HepG2 (cell line): Measurements from ENCODE around the gene DOC2A. TPM values are rescaled to one million over a fixed set of nuclear protein-coding genes. Genes with fewer than 3 reads are reported as not detected.

ENCODE experiments used
- CREB1 ChIP-seq, 2 experiments: fragments of 450-650 bp in 1 of 2; IDR thresholded peaks; 2 replicates each; pipeline ENCODE4 v1.6.1; 2016 to 2017; ENCODE audit warnings: control low read depth in 1 of 2, mild to moderate bottlenecking in 1 of 2, missing compliant biosample characterization in 1 of 2, missing genetic modification characterization in 1 of 2
- KAT2B ChIP-seq: fragments of 150-350 bp; IDR thresholded peaks from 2 replicates; pipeline ENCODE4 v1.6.1; 2014; ENCODE audit warnings: low read depth, low read length, borderline replicate concordance
- MAFK ChIP-seq, 2 experiments: IDR thresholded peaks in 1 of 2; conservative IDR thresholded peaks in 1 of 2; 2 replicates each; pipeline ENCODE4 v1.6.1; 2011; ENCODE audit warnings: improper control_type of control experiment in 2 of 2, low read length in 2 of 2
- MNT ChIP-seq: fragments of 450-650 bp; IDR thresholded peaks from 2 replicates; pipeline ENCODE4 v1.6.1; 2016
- NCOA2 ChIP-seq: sonication (generic); formaldehyde crosslinking; IDR thresholded peaks from 2 replicates; pipeline ENCODE4 v1.8.0; 2022; ENCODE audit warnings: inconsistent platforms
- NCOA5 ChIP-seq: sonication (generic); formaldehyde crosslinking; IDR thresholded peaks from 2 replicates; pipeline ENCODE4 v1.4.0; 2020; ENCODE audit warnings: missing genetic modification reagents
- NFATC3 ChIP-seq: sonication (generic); formaldehyde crosslinking; IDR thresholded peaks from 2 replicates; pipeline ENCODE4 v1.5.1; 2020; ENCODE audit warnings: mild to moderate bottlenecking, missing genetic modification reagents
- SMAD9 ChIP-seq: sonication (generic); formaldehyde crosslinking; IDR thresholded peaks from 2 replicates; pipeline ENCODE4 v1.5.1; 2020; ENCODE audit warnings: mild to moderate bottlenecking, missing genetic modification reagents
- SP140L ChIP-seq: sonication (generic); formaldehyde crosslinking; IDR thresholded peaks from 2 replicates; pipeline ENCODE4 v1.4.0; 2020; ENCODE audit warnings: missing genetic modification reagents, borderline replicate concordance
- SPEN ChIP-seq: sonication (generic); formaldehyde crosslinking; IDR thresholded peaks from 2 replicates; pipeline ENCODE4 v1.5.1; 2020; ENCODE audit warnings: low read depth, mild to moderate bottlenecking, missing genetic modification reagents
- STAG1 ChIP-seq: sonication (generic); formaldehyde crosslinking; IDR thresholded peaks from 2 replicates; pipeline ENCODE4 v1.4.0; 2020; ENCODE audit warnings: missing genetic modification reagents
- TCF7L2 ChIP-seq: IDR thresholded peaks from 2 replicates; pipeline ENCODE4 v1.6.1; 2011; ENCODE audit warnings: mild to moderate bottlenecking, low read depth, low read length, moderate library complexity
- THAP7 ChIP-seq: sonication (generic); formaldehyde crosslinking; IDR thresholded peaks from 2 replicates; pipeline ENCODE4 v1.8.1; 2023; ENCODE audit warnings: mild to moderate bottlenecking, missing genetic modification reagents
- WIZ ChIP-seq: sonication (generic); formaldehyde crosslinking; IDR thresholded peaks from 2 replicates; pipeline ENCODE4 v1.5.1; 2020; ENCODE audit warnings: mild to moderate bottlenecking, missing genetic modification reagents
- ZBTB1 ChIP-seq: sonication (generic); formaldehyde crosslinking; IDR thresholded peaks from 2 replicates; pipeline ENCODE4 v1.4.0; 2020; ENCODE audit warnings: missing genetic modification reagents, borderline replicate concordance
- ZBTB21 ChIP-seq: sonication (generic); formaldehyde crosslinking; IDR thresholded peaks from 2 replicates; pipeline ENCODE4 v1.4.0; 2020; ENCODE audit warnings: missing genetic modification reagents
- ZFP36L1 ChIP-seq: sonication (generic); formaldehyde crosslinking; IDR thresholded peaks from 2 replicates; pipeline ENCODE4 v1.8.0; 2022; ENCODE audit warnings: mild to moderate bottlenecking, missing genetic modification reagents, moderate library complexity
- ZNF136 ChIP-seq: sonication (generic); formaldehyde crosslinking; IDR thresholded peaks from 2 replicates; pipeline ENCODE4 v1.8.1; 2022; ENCODE audit warnings: low read depth, mild to moderate bottlenecking, moderate library complexity, missing genetic modification reagents
- ZNF44 ChIP-seq: sonication (generic); formaldehyde crosslinking; IDR thresholded peaks from 2 replicates; pipeline ENCODE4 v1.5.1; 2020; ENCODE audit warnings: mild to moderate bottlenecking, missing genetic modification reagents
- ZNF782 ChIP-seq: sonication (generic); formaldehyde crosslinking; IDR thresholded peaks from 2 replicates; pipeline ENCODE4 v1.4.0; 2020; ENCODE audit warnings: missing genetic modification reagents, mild to moderate bottlenecking, borderline replicate concordance
- ZNF841 ChIP-seq: sonication (generic); formaldehyde crosslinking; IDR thresholded peaks from 2 replicates; pipeline ENCODE4 v1.8.1; 2023; ENCODE audit warnings: missing genetic modification reagents, borderline replicate concordance
- polyA plus RNA-seq, 8 experiments: library from polyadenylated mRNA; depleted of rRNA in 3 of 8; stranded (reverse) in 7 of 8; unstranded in 1 of 8; fragments of >200 nt; fragmentation: Illumina TruSeq in 4 of 8; extraction: Trizol in 4 of 8; gene quantifications; 2 replicates each; pipeline versions ENCODE4 v1.2.1 to v1.2.3, GENCODE V29; 2011 to 2016; ENCODE audit warnings: low read depth in 4 of 8, missing spikeins in 1 of 8, mixed read lengths in 1 of 8; ENCODE audit not compliant: insufficient read depth in 1 of 8
- total RNA-seq, 5 experiments: library from RNA; depleted of rRNA; stranded (reverse); fragments of >200 nt; fragmentation: Illumina TruSeq; extraction: Trizol; gene quantifications; 2 replicates each; pipeline ENCODE4 v1.2.3, GENCODE V29; 2016; ENCODE audit warnings: low read depth in 1 of 5
- TF ChIP-seq, protein P1 (sequence below): sonication (generic); formaldehyde crosslinking; IDR thresholded peaks from 2 replicates; pipeline ENCODE4 v1.5.1; 2020; ENCODE audit warnings: missing genetic modification reagents, mild to moderate bottlenecking, borderline replicate concordance
- TF ChIP-seq, protein P2 (sequence below): sonication (generic); formaldehyde crosslinking; IDR thresholded peaks from 2 replicates; pipeline ENCODE4 v1.5.0; 2020; ENCODE audit warnings: missing genetic modification reagents, mild to moderate bottlenecking, borderline replicate concordance
- TF ChIP-seq, protein P3 (sequence below): IDR thresholded peaks from 2 replicates; pipeline ENCODE4 v1.6.1; 2018; ENCODE audit warnings: missing genetic modification reagents, mild to moderate bottlenecking, missing compliant biosample characterization

DOC2A gene
- total and polyA plus RNA-seq, 2 of the 13 experiments (the other 11 are each of a cell fraction or from before 2014, with no cell fraction given), result 0.15 to 0.55 TPM

- TF ChIP-seq, protein P1, sequence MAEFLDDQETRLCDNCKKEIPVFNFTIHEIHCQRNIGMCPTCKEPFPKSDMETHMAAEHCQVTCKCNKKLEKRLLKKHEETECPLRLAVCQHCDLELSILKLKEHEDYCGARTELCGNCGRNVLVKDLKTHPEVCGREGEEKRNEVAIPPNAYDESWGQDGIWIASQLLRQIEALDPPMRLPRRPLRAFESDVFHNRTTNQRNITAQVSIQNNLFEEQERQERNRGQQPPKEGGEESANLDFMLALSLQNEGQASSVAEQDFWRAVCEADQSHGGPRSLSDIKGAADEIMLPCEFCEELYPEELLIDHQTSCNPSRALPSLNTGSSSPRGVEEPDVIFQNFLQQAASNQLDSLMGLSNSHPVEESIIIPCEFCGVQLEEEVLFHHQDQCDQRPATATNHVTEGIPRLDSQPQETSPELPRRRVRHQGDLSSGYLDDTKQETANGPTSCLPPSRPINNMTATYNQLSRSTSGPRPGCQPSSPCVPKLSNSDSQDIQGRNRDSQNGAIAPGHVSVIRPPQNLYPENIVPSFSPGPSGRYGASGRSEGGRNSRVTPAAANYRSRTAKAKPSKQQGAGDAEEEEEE, result no peak
- TF ChIP-seq STAG1 (CRISPR knock-in tag) (peak; percentile 39; the same call in 1 of the 2 replicates), NCOA5 (no peak), KAT2B (no peak), NFATC3 (no peak; the same call in 1 of the 2 replicates), NCOA2 (CRISPR knock-in tag) (peak; percentile 39; the same call in 1 of the 2 replicates), ZNF782 (CRISPR knock-in tag) (no peak), SP140L (CRISPR knock-in tag) (peak; percentile 32; the same call in 1 of the 2 replicates), SPEN (CRISPR knock-in tag) (peak; percentile 90), SMAD9 (CRISPR knock-in tag) (no peak; the same call in 1 of the 2 replicates), TCF7L2 (no peak), CREB1 (IDR thresholded peaks at IDR 0.05) (peak; percentile 97), CREB1 (CRISPR knock-in tag; IDR thresholded peaks at IDR 0.05) (peak; percentile 98), MAFK (conservative IDR thresholded peaks at IDR 0.05 in 1 of 2, IDR thresholded peaks at IDR 0.05 in 1 of 2; ENCODE audit: low read length in 2 of 2) (no peak), MNT (peak; percentile 33; the same call in 1 of the 2 replicates), THAP7 (CRISPR knock-in tag) (peak; percentile 90; the same call in 1 of the 2 replicates), ZBTB1 (CRISPR knock-in tag) (no peak), ZNF841 (CRISPR knock-in tag) (no peak), ZBTB21 (CRISPR knock-in tag) (peak; percentile 100), WIZ (CRISPR knock-in tag) (no peak), ZNF136 (CRISPR knock-in tag) (no peak; the same call in 1 of the 2 replicates), ZNF44 (CRISPR knock-in tag) (peak; percentile 37), ZFP36L1 (CRISPR knock-in tag) (peak; percentile 53; the same call in 1 of the 2 replicates)
- TF ChIP-seq, protein P2, sequence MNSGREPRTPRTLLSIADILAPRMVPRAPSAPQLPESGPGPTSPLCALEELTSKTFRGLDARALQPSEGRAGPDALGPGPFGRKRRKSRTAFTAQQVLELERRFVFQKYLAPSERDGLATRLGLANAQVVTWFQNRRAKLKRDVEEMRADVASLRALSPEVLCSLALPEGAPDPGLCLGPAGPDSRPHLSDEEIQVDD (CRISPR knock-in tag), result no peak
- TF ChIP-seq, protein P3, sequence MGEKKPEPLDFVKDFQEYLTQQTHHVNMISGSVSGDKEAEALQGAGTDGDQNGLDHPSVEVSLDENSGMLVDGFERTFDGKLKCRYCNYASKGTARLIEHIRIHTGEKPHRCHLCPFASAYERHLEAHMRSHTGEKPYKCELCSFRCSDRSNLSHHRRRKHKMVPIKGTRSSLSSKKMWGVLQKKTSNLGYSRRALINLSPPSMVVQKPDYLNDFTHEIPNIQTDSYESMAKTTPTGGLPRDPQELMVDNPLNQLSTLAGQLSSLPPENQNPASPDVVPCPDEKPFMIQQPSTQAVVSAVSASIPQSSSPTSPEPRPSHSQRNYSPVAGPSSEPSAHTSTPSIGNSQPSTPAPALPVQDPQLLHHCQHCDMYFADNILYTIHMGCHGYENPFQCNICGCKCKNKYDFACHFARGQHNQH (CRISPR knock-in tag), result peak; percentile 96
These were observed 14.7 kb downstream of the DOC2A start, which contains the start of gene INO80E (continued) for GRCh38 chr16:29995911-29996765.
